HG03060 (cell line): ENCODE data around the gene ZNF385A.
"Not testable (repeated sequence)": the region's sequence is repeated elsewhere in the genome, so short reads cannot be mapped to it uniquely, and the experiment has no call there.

Experiments used
- ATAC-seq: cut with Tn5 transposase; IDR thresholded peaks from one replicate; pipeline ENCODE4 v1.9.1; 2021; ENCODE audit warnings: low read depth, moderate number of reproducible peaks; ENCODE audit not compliant: unreplicated experiment

Gene ZNF385A

GRCh38 chr12:54333420-54334034 is 51.0 kb downstream of the ZNF385A start:
- ATAC-seq = no peak

- no peak for ATAC-seq
Measured at GRCh38 chr12:54331461-54331860, 53.1 kb downstream of the ZNF385A start.

GRCh38 chr12:54330442-54330841 is 54.1 kb downstream of the ZNF385A start:
- ATAC-seq = no peak

GRCh38 chr12:54329759-54330158 is 54.8 kb downstream of the ZNF385A start:
- ATAC-seq = no peak

GRCh38 chr12:54328595-54329337 is 55.8 kb downstream of the ZNF385A start:
- no peak for ATAC-seq

- not testable (repeated sequence) for ATAC-seq
Measured at GRCh38 chr12:54325442-54326109, 59.0 kb downstream of the ZNF385A start.

- ATAC-seq = peak; percentile 96
Measured at GRCh38 chr12:54324617-54325441, 59.7 kb downstream of the ZNF385A start, which contains the start of gene COPZ1. Gene COPZ1, plus strand, starts transcription at chr12:54325131. Its CDS starts 33 bp downstream, at chr12:54325164.

- no peak for ATAC-seq
Measured at GRCh38 chr12:54321363-54321762, 63.2 kb downstream of the ZNF385A start.
